GM12892 (cell line): ENCODE results near the gene STX3.
"Not testable (repeated sequence)": the region's sequence is repeated elsewhere in the genome, so short reads cannot be mapped to it uniquely, and the experiment has no call there.

Source experiments
- POLR2A ChIP-seq: IDR thresholded peaks from 2 replicates; pipeline ENCODE4 v1.6.1; 2011; ENCODE audit warnings: low read depth, low read length, control low read depth
- POLR2AphosphoS5 ChIP-seq: IDR thresholded peaks from 2 replicates; pipeline ENCODE4 v1.6.1; 2011; ENCODE audit warnings: low read depth, low read length, control low read depth
- TAF1 ChIP-seq: IDR thresholded peaks from 2 replicates; pipeline ENCODE4 v1.6.1; 2011; ENCODE audit warnings: low read depth, mild to moderate bottlenecking, control low read depth, low read length, borderline replicate concordance

GRCh38 chr11:59784441-59784840 is 29.3 kb downstream of the STX3 start:
- not testable (repeated sequence) for TF ChIP-seq POLR2A, POLR2AphosphoS5, TAF1
